Activated CD4-positive, alpha-beta T cell treated with anti-CD3 and anti-CD28 coated beads, Interleukin-2, amount 50 U/mL, for 24 hours (primary cell): ENCODE measurements around the gene RTP2.

ENCODE experiments used
- DNase-seq, 2 donors: peaks; one replicate each; pipeline ENCODE4 v3.0.0-alpha.2; 2020; ENCODE audit warnings: low read depth in 1 of 2, low spot score in 1 of 2

The RTP2 gene

DNA sequence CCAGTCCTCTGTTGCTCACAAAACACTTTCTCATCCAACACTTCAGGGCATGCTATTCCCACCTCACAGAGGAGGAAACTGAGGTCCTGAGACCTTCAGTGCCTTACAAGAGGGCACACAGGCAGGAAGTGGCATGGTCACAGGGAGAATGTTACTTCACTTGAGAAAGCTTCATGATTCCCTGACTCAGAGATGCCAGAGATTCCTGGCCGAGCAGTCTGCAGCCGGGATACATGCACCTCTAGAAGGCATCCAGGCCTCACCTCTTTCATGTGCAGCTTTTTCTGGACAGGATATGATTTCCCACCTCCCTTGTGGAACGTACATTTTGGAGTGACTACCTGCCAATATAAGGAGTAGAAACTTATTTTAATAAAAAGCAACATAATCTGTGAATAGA lies 29.3 kb downstream of the RTP2 start:
- no peak for DNase-seq

DNA sequence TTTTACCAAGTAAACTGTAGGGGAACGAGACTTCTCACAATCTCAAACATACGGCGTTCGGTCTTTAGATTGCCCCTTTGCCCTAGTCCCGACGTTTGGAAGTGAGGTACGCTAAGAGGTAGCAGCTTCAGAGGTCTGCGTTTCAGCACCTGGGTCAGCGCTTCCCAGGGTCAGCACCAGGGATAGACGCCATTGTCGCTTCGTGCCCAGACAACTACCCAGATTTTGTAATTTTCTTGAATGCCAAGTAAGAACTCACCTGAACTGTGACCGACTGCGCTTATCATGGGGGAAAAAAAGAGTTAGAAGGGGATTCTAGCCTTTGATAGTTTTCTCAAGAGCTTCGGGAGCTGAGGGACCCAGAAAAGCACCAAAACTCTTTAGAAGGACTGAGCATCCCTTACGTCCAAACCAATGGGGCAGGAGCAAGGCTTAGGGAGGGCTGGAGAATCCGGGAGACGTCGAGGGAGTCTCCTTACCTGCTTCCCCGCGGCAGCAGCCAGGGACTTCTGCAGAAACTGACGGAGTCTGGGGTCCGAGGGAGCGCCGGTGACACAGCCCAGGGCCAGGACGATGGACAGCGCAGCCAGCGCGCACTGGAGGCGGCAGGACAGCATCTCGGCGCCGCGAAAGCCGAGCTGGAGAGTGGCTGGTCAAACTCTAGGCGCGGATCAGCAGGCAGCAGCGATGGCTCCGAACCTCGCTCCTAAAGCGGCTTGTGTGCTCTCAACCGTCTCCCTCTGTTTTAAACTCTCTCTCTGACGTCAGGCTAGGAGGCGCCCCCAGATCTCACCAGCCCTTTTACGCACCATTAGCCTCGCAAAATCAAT lies 32.5 kb downstream of the RTP2 start, which contains the start of gene SST:
Gene SST, minus strand, starts transcription at position 720 of the 830 bp plus-strand sequence. Its CDS starts 103 bp downstream, at position 617.
- DNase-seq, result no peak

DNA sequence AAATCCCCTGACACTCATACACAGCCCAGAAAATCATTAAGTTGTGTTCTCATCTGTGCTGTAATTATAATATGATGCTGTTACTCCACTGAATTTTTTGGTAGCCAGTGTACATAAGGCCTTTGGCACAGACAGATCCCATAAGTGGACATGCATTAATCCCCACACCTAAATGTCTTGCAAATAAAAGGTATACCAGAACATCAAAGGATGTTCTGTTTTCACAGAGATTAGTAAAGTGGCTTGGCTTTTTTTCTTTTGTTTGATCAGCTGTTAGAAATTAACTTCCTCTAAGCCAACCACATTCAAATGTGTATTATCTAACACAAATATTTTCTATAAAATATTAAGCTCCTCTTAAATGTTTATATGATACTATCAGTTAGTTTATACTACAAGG lies 34.8 kb downstream of the RTP2 start:
- DNase-seq, result no peak

DNA sequence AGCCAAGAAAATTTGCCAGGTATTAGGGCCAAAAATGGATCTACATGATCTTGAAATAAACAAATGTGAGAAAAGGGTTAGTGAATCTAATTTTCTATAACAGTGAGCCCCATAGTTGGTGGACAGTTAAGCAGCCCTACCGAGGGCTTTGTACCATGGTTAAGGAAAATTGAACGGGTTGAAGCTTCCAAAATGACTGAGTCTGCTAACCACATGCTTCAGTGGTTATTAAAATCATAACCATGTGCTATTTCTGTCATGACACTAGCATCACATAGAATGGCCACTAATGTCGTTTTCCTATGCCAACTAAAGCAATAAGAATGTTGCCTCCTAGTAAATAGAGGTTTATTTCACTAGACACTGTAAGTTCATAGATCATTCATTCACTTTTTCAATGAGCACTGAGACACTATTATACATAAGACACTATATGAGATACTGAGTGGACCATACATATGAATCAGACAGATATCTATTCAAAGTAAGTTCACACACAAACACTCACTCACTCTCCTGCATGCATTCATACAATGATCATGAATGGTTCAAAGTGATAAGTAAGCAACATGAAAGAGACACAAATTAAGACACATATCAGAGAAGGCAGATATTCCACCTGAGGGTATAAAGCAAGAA lies 36.5 kb downstream of the RTP2 start:
- no peak for DNase-seq

DNA sequence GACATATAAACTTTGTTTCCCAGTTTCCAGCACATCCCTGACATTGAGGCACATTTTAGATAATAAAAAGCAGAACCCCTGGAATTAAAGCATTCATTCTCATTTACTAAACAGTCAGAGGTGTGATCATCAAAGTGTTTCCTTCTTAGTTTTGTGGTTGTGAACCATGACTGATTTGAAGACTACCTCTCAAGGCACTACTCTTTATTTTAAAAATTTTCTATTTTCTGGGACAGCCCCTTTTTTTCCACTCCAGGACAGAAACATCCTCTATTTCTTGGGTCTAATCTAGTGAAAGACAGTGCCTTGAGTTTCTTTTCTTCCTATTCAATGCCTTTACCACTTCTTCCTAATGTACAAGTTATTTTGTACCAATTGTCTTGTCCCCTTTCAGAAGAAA lies 37.3 kb downstream of the RTP2 start:
- DNase-seq, result no peak

DNA sequence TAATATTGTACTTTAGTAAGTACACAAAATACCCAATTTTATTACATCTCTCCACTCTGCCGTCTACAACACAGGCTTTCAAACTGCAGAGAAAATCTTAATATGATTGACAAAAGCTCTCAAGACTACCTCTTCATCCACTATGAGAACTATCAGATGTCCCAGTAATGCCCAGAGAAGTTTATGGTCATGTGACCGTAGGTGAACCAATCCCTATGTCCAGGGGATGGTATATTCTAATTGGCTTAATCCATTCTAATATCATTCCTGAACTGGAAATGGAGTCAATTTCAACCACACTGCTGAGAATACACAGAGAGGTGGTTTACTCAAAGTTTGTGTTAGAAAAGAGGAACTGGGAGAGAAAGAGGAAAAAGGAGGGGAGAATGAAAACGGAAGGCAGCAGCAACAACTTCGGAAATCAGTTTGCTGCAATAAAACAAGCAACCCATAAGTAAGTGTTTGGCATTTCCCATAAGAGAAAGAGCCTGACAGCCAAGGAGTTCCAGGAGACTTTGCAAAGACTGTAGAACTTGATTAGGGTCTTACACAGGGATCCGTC lies 39.4 kb downstream of the RTP2 start:
- DNase-seq, result no peak

DNA sequence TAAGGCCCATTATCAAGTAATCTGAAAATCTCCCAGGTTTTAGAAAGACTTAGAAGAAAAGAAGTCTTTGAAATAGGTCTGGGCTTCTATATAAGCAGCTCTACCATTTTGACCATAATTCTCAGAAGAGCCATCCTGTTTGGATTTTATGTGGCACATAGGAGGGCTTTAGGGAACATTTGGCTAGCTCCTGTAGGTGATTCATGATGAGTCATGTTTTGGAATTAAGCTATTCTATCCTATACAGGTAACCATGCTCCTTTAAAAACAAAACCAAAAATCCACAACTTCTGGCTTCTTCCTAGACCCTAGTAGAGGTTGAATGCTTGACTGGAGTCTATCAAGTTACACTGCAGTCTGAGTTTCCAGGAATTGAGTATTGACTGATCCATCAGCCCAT lies 41.1 kb downstream of the RTP2 start:
- no peak for DNase-seq

DNA sequence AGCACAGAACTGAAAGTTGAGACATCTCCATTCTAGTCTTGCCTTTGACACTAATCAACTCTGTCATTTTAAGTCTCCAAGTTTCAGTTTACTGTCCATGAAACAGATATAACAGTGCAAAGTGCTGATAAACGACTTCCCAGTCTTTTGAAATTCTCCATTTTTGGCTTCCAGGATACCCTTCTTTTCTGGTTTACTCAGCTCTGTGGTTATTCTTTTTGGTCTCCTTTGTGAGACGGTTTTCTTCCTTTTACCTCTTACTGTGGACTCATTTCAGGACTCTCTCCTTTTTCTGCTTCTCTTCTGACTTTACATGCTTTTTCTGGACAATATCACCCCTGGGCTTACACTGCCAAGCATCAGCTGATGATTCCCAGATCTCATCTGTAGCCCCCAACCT lies 51.1 kb downstream of the RTP2 start:
- no peak for DNase-seq
